AG04449 (cell line): Measurements from ENCODE around the gene ANKRD18B.
"Not testable (repeated sequence)": the region's sequence is repeated elsewhere in the genome, so short reads cannot be mapped to it uniquely, and the experiment has no call there.

Experiments
- CTCF ChIA-PET: fragments of 350-600 bp; formaldehyde crosslinking; extraction: SDS; loops from one replicate; lab custom pipeline; 2021; ENCODE audit warnings: antibody characterized with exemption; lab: Yijun Ruan, JAX
- POLR2A ChIA-PET: fragments of 400-600, 350-600 bp; formaldehyde crosslinking; extraction: SDS; loops from one replicate; lab custom pipeline; 2020; ENCODE audit warnings: antibody characterized with exemption, inconsistent platforms; lab: Yijun Ruan, JAX
- DNase-seq: peaks from one replicate; pipeline ENCODE4 v3.0.0-alpha.2; 2010; ENCODE audit warnings: low read depth, low spot score
- H3K4me3 ChIP-seq: 2 replicates; pipeline ENCODE4 v1.5.1; 2011; ENCODE audit warnings: low read depth, mild to moderate bottlenecking, control low read depth, low read length
- CTCF ChIP-seq: IDR thresholded peaks from one replicate; pipeline ENCODE4 v1.5.1; 2011; ENCODE audit warnings: mild to moderate bottlenecking, moderate library complexity, low read length, control low read depth, inconsistent platforms; ENCODE audit not compliant: insufficient read depth; ENCODE audit errors: missing control alignments

Gene ANKRD18B

DNA sequence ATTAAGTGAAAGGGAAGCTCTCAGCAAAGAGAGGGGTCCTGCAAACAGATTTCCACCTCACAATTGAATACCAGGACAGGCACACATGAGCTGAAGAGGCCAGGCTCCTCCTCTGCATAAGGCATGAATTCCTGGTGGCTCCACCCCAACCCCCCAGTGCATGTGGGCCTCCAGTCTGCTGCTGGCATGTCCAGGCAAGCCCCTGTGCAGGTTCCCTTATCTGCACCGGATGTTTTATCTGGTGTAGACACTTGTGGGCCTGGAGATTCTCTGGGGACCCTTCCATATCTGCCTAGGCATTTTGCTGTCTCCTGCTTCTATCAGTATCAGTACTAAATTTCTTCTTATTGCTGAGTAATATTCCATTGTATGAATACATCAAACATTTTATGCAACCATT lies 36.2 kb downstream of the ANKRD18B start:
- POLR2A ChIA-PET, H3K4me3 ChIP-seq, DNase-seq, CTCF ChIA-PET: not testable (repeated sequence)

DNA sequence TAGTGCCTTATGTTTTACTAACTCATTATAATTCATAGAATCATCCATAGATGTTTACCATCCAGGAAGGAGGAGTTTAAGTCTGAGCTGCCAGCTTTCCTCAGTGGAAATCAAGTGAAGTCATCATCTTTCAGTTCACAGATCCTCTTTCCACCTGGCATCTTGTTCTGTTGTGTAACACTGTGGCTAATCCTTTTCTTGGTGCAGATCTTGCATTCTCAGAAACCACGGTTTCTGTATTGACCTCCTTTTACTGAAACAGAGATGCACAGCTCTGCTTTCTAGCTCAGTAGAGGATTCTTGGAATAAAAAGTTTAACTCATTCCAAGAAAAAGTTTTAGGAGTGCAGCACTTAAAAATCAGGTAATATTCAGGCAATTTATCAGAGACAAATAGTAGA lies 38.1 kb downstream of the ANKRD18B start:
- DNase-seq = peak; percentile 2
- POLR2A ChIA-PET = not testable (repeated sequence)

GRCh38 chr9:33567776-33568175 lies 43.7 kb downstream of the ANKRD18B start:
- DNase-seq, POLR2A ChIA-PET, H3K4me3 ChIP-seq: not testable (repeated sequence)
- CTCF ChIA-PET = interaction anchor here (1.3 kb wide), 1 partner anchor 56 kb away, joined by 3 read pairs; no protein-coding TSS in a partner anchor

More for the DNA sequence above, 38.1 kb downstream of the ANKRD18B start:
- CTCF ChIA-PET, H3K4me3 ChIP-seq: not testable (repeated sequence)

GRCh38 chr9:33577786-33578185 lies 53.7 kb downstream of the ANKRD18B start:
- POLR2A ChIA-PET, CTCF ChIA-PET, H3K4me3 ChIP-seq, DNase-seq: not testable (repeated sequence)

- DNase-seq, H3K4me3 ChIP-seq, CTCF ChIA-PET, POLR2A ChIA-PET: not testable (repeated sequence)
Measured at GRCh38 chr9:33579996-33580395, 55.9 kb downstream of the ANKRD18B start.

DNA sequence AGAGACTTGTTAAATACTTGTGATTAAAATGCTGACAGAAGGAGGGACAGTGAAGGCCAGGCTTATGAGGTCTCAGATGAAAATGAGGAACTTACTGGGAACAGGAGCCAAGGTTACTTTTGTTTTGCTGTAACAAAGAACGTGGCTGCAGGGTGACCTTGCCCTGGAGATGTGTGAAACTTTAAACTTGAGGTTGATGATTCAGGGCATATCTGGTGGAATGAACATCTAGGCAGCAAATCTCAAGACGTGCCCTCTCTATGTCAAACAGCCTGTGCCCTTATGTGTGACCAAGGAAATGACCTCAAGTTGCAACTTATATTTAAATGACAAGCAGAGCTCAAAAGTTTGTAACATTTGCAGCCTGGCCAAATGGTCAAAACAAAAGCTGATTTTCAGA lies 58.6 kb downstream of the ANKRD18B start:
- POLR2A ChIA-PET, CTCF ChIA-PET, DNase-seq, H3K4me3 ChIP-seq: not testable (repeated sequence)

GRCh38 chr9:33586128-33586527 lies 62.1 kb downstream of the ANKRD18B start:
- DNase-seq, POLR2A ChIA-PET, H3K4me3 ChIP-seq, CTCF ChIA-PET: not testable (repeated sequence)

GRCh38 chr9:33587799-33588198 lies 63.7 kb downstream of the ANKRD18B start:
- DNase-seq, CTCF ChIA-PET, H3K4me3 ChIP-seq, POLR2A ChIA-PET: not testable (repeated sequence)

GRCh38 chr9:33588876-33589275 lies 64.8 kb downstream of the ANKRD18B start:
- H3K4me3 ChIP-seq, CTCF ChIA-PET, POLR2A ChIA-PET, DNase-seq: not testable (repeated sequence)

DNA sequence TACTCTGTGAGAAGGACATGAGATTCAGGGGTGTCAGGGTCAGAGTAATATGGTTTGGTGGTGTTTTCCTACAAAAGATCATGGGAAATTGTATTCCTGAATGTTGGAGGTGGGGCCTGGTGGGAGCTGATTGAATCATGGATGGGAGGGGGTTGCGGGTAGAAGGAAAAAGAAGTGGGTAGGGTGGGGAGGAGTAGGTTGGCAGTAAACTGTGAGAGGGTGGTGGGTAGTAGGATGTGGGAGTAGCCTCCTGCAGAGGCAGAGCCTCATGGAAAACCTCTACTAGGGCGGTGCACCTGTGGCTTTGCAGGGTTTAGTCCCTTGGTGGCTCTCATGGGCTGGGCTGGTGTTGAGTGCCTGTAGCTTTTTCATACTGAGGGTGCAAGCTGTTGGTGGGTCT lies 66.8 kb downstream of the ANKRD18B start:
- CTCF ChIA-PET, H3K4me3 ChIP-seq, DNase-seq, POLR2A ChIA-PET: not testable (repeated sequence)

DNA sequence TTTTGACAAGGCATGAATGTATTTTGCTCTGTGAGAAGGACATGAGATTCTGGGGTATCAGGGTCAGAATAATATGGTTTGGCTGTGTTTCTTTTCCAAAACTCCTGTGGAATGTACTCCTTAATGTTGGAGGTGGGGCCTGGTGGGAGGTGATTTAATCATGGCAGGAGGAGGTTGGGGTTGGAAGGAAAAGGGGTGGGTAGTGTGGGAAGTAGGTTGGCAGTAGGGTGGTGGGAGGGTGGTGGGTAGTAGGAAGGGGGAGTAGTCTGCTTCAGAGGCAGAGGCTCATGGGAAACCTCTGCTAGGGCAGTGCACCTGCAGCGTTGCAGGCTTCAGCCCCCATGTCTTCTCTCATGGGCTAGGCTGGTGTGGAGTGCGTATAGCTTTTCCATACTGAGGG lies 72.9 kb downstream of the ANKRD18B start:
- POLR2A ChIA-PET, DNase-seq, CTCF ChIA-PET, H3K4me3 ChIP-seq: not testable (repeated sequence)

GRCh38 chr9:33597386-33597785 lies 73.3 kb downstream of the ANKRD18B start:
- POLR2A ChIA-PET, CTCF ChIA-PET, DNase-seq, H3K4me3 ChIP-seq: not testable (repeated sequence)

GRCh38 chr9:33598796-33599379 lies 74.8 kb downstream of the ANKRD18B start:
- H3K4me3 ChIP-seq, DNase-seq, CTCF ChIA-PET, POLR2A ChIA-PET: not testable (repeated sequence)
- TF ChIP-seq CTCF = peak; percentile 19

DNA sequence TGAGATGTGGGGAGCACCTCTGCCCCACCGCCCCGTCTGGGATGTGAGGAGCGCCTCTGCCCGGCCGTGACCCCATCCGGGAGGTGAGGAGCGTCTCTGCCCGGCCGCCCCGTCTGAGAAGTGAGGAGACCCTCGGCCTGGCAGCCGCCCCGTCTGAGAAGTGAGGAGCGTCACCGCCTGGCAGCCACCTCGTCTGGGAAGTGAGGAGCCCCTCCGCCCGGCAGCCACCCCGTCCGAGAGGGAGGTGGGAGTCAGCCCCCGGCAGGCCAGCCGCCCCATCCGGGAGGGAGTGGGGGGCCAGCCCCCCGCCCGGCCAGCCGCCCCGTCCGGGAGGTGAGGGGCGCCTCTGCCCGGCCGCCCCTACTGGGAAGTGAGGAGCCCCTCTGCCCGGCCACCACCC lies 76.9 kb downstream of the ANKRD18B start:
- CTCF ChIA-PET, POLR2A ChIA-PET, DNase-seq, H3K4me3 ChIP-seq: not testable (repeated sequence)
